Activated T-cell treated with anti-CD3 and anti-CD28 coated beads, Interleukin-2, amount 50 U/mL, for 72 hours (primary cell): Measurements from ENCODE around the gene CRAMP1. TPM values are rescaled to one million over a fixed set of nuclear protein-coding genes. Genes with fewer than 3 reads are reported as not detected.

Experiments
- ATAC-seq, 2 donors: fragments of 150-1000 bp; cut with Tn5 transposase; replicated peaks in 1 of 2; 2 replicates each; pipeline ENCODE4 v1.10.0; 2021; ENCODE audit warnings: moderate library complexity in 2 of 2, mild to moderate bottlenecking in 1 of 2
- DNase-seq, 2 donors: peaks; one replicate each; pipeline ENCODE4 v3.0.0; 2021 to 2022; ENCODE audit warnings: mixed read lengths in 1 of 2
- H3K27ac Mint-ChIP-seq: one replicate; pipeline ENCODE4 v1.8.0; 2022; ENCODE audit warnings: mild to moderate bottlenecking, moderate library complexity, mixed read lengths
- H3K27me3 Mint-ChIP-seq: one replicate; pipeline ENCODE4 v1.8.0; 2022; ENCODE audit warnings: low read depth, mixed read lengths
- H3K36me3 Mint-ChIP-seq, 2 donors: one replicate each; pipeline ENCODE4 v1.8.0; 2022; ENCODE audit warnings: mixed read lengths in 2 of 2, mild to moderate bottlenecking in 1 of 2; ENCODE audit not compliant: insufficient read depth in 2 of 2
- H3K4me1 Mint-ChIP-seq: one replicate; pipeline ENCODE4 v1.8.0; 2022; ENCODE audit warnings: low read depth, mixed read lengths
- H3K4me3 Mint-ChIP-seq, 2 donors: one replicate each; pipeline ENCODE4 v1.8.0; 2022; ENCODE audit warnings: mild to moderate bottlenecking in 2 of 2, mixed read lengths in 2 of 2, moderate library complexity in 2 of 2
- H3K9me3 Mint-ChIP-seq, 2 donors: one replicate each; pipeline ENCODE4 v1.8.0; 2022; ENCODE audit warnings: mixed read lengths in 2 of 2
- total RNA-seq, 2 donors: library from RNA; stranded (reverse); gene quantifications; one replicate each; pipeline ENCODE4 v1.2.3, GENCODE V29; 2022

CRAMP1 gene
- total RNA-seq, 2 donors from 2014 or later: 28.3 to 30.1 TPM

DNA sequence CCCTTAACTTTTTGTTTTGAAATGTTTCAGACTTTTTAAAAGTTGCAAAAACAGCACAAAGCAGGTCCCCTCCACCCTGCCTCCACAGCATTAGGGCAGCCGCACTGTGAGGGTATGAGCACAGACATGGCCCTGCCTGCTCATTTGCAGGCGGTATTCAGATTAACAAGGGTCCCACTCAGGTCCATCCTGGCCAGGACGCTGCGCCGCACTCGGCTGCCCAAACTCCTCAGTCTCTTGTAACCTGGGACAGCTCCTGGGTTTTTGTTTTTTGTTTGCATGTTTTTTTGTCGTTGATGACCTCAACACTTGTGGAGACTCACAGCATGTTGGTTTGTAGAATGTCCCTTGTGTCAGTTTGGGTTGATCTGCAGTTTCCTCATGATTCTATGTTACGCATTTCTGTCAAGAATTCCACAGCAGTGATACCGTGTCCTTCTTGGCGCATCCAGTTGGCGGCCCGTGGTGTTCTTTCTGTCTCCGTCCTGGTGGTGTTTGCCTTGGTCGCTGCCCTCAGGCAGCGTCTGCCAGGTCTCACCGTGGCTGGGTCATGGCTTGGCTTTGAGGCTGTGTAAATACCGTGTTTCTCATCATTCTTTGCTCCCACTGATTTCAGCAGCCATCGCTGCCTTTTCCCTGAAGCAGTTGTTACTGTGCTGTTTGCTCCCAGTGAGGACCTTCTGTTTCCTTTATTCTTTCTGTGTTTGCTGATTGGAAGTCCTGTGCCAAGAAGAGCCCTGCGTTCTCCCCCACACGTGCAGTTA, 18.5 kb downstream of the CRAMP1 start:
- no peak for DNase-seq
- H3K36me3 Mint-ChIP-seq: peaks cover 5 to 16% of the 10 kb centered on the region in 2 donors
- H3K27me3 Mint-ChIP-seq: no peaks in the 10 kb centered on the region
- no peak overlapping the region for H3K4me3 Mint-ChIP-seq
- H3K9me3 Mint-ChIP-seq: no peaks in the 10 kb centered on the region
- no peak for ATAC-seq
- H3K27ac Mint-ChIP-seq: no peak overlapping the region
- H3K4me1 Mint-ChIP-seq: peaks cover 6% of the 10 kb centered on the region

DNA sequence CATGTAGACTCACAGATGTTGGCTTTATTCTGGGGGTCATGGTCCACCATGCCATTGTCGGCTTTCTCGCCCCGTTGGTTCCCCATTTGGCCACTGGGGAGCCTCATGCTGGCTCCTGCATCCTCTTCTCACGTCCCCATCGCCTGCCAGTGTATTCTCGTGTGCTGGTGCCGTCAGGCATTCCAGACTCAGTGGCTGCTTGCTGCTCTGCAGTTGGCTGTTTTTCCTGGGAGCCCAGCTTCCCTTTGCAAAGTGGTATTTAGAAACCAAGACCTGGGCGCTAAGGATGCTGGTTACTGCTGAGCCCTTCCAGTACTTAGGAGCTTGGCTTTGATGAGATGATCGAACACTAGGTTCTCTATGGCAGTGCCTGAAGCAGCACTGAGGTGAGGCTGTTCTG, 19.1 kb downstream of the CRAMP1 start:
- no peak overlapping the region for H3K27ac Mint-ChIP-seq

DNA sequence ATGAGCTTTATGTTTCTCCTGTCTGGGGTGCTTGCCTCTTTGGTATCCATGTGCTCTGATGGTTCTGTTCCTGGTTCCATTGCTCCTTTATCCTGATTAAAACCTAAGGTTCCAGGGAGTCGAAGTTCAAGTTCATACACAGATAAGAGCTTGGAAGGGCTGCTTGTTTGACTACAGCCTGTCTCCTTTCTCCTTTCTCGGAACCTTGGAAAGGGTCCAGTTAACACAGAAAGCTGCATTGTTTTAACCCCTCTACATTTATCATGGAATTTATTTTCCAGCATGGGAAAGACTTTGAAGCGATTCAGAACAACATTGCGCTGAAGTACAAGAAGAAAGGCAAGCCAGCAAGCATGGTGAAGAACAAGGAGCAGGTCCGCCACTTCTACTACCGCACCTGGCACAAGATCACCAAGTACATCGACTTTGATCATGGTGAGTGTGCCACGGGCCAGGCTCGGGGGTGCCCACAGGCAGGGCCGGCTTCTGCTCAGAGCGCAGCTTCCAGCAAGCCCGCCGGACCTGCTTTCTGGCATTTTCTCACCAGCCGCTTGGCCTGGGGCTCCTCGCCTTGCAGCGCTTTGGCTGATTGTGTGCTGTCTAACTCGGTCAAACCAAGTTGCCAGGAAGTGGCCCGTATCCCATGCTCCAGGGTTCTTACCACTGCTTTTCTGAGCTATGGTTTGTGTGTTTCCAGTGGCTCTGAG, 19.9 kb downstream of the CRAMP1 start:
- no peak overlapping the region for H3K27ac Mint-ChIP-seq
- H3K4me3 Mint-ChIP-seq: no peak overlapping the region
- H3K9me3 Mint-ChIP-seq: no peaks in the 10 kb centered on the region
- peaks cover 5 to 13% of the 10 kb centered on the region in 2 donors for H3K36me3 Mint-ChIP-seq
- H3K4me1 Mint-ChIP-seq: peaks cover 6% of the 10 kb centered on the region
- DNase-seq (no peak), ATAC-seq (no peak)
- H3K27me3 Mint-ChIP-seq: no peaks in the 10 kb centered on the region

More for the DNA sequence above, 19.1 kb downstream of the CRAMP1 start:
- ATAC-seq (no peak), DNase-seq (no peak)
- no peak overlapping the region for H3K4me3 Mint-ChIP-seq
- peaks cover 5 to 16% of the 10 kb centered on the region in 2 donors for H3K36me3 Mint-ChIP-seq
- no peaks in the 10 kb centered on the region for H3K9me3 Mint-ChIP-seq
- peaks cover 6% of the 10 kb centered on the region for H3K4me1 Mint-ChIP-seq
- H3K27me3 Mint-ChIP-seq: no peaks in the 10 kb centered on the region

DNA sequence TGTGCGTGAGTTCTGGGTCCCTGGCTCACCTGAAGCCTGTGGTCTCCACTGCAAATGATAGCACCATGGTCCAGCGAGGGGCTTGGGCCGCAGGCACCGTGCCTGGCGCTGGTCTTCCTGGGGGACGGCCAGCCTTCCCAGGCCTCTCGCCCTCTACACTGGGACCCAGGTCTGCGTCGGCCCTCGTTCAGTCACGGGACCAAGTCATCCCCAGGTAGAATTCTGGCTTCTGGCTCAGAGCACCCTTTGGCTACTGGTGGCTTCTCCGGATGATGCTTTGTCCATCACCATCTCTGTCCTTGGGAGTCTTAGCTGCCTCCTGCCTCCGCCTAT, 20.4 kb downstream of the CRAMP1 start:
- H3K27me3 Mint-ChIP-seq: no peaks in the 10 kb centered on the region
- ATAC-seq: no peak
- H3K4me3 Mint-ChIP-seq: no peak overlapping the region
- H3K4me1 Mint-ChIP-seq: peaks cover 6% of the 10 kb centered on the region
- no peaks in the 10 kb centered on the region for H3K9me3 Mint-ChIP-seq
- no peak for DNase-seq
- no peak overlapping the region for H3K27ac Mint-ChIP-seq
- peaks cover 5 to 10% of the 10 kb centered on the region in 2 donors for H3K36me3 Mint-ChIP-seq

DNA sequence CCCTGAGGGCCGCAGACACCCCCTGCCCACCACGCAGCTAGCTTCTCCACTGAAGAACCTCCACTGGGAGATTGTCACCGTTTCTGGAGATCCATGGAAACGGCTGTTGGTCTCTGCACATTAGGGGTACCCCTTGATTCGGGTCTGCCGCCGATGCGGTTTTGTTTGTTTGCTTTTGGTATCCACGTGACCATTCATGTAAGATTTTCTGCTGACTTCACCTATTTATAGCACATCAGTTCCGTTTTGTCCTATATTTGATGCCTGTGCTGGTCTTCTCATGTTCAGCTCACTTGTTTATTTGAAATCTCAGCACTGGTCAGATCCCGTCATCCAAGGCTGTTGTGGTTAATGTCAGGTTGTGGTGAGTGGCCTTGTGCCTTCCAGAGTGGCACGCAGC, 21.1 kb downstream of the CRAMP1 start:
- ATAC-seq: no peak
- H3K27ac Mint-ChIP-seq: no peak overlapping the region
- no peaks in the 10 kb centered on the region for H3K9me3 Mint-ChIP-seq
- H3K4me1 Mint-ChIP-seq: peaks cover 6% of the 10 kb centered on the region
- H3K36me3 Mint-ChIP-seq: peaks cover 5 to 10% of the 10 kb centered on the region in 2 donors
- no peaks in the 10 kb centered on the region for H3K27me3 Mint-ChIP-seq
- no peak overlapping the region for H3K4me3 Mint-ChIP-seq
- DNase-seq: no peak

DNA sequence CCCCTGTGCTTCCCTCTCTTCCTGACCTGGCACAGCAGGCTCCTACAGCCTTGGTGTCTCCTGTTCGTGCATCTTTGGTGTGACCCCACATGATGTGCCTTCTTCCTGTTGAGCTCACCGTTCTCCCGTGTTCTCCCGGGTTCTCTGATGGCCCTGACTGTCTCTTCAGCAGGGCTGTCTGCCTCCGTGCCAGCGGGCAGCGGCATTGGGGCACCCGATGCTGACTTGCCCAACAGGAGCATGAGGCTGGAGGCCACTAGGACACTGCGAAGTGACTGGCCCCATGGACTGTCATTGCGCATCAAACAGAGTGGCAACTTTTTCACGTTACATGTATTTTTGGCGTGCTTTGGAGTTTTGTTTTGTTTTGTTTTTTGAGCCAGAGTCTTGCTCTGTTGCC, 22.4 kb downstream of the CRAMP1 start:
- no peak overlapping the region for H3K27ac Mint-ChIP-seq
- H3K27me3 Mint-ChIP-seq: no peaks in the 10 kb centered on the region
- ATAC-seq: no peak
- peaks cover 5 to 10% of the 10 kb centered on the region in 2 donors for H3K36me3 Mint-ChIP-seq
- no peaks in the 10 kb centered on the region for H3K9me3 Mint-ChIP-seq
- DNase-seq: no peak
- H3K4me3 Mint-ChIP-seq: no peak overlapping the region
- peaks cover 6% of the 10 kb centered on the region for H3K4me1 Mint-ChIP-seq

DNA sequence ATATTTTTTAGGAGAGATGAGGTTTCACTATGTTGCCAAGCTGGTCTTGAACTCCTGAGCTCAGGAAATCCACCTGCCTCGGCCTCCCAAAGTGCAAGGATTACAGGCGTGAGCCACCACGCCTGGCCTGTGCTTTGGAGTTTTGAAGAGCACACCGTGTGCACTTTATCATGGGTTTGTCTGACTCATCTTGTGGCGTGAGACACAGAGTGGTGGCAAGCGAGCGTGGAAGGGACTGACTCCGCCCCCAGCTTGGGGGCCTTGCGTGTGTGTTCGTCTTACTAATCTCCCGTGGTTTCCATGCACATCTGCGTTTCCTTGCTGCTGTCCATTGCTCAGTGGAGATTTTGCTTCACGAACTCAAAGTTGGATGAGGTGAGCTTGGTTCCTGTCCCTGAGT, 22.9 kb downstream of the CRAMP1 start:
- Mint-ChIP-seq H3K9me3 (no peaks in the 10 kb centered on the region), H3K27ac (no peak overlapping the region), H3K36me3 (peaks cover 5 to 10% of the 10 kb centered on the region in 2 donors), H3K4me3 (no peak overlapping the region), H3K27me3 (no peaks in the 10 kb centered on the region), H3K4me1 (peaks cover 6% of the 10 kb centered on the region)
- ATAC-seq (peak in 1 of 2 donors; percentile 43), DNase-seq (no peak)

DNA sequence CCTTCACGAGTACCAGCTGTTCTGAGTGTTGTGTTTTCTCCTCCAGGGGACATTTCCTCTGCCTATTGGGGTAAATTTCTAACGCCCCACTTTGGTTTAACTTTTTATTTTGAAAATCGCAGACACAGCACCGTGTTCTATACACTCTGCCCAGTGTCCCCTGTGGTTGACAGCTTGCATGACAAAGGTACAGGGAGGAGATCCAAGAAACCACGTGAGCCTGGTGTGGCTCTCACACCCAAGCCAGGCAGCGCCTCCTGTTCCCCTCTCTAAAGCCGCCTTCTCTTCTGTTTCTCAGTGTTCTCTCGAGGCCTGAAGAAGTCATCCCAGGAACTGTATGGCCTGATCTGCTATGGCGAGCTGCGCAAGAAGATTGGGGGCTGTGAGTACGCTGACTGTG, 25.4 kb downstream of the CRAMP1 start:
- Mint-ChIP-seq H3K4me3 (no peak overlapping the region), H3K4me1 (peaks cover 6% of the 10 kb centered on the region), H3K27me3 (no peaks in the 10 kb centered on the region), H3K27ac (no peak overlapping the region), H3K36me3 (peaks cover 5 to 19% of the 10 kb centered on the region in 2 donors), H3K9me3 (no peaks in the 10 kb centered on the region)
- no peak for DNase-seq
- no peak for ATAC-seq

DNA sequence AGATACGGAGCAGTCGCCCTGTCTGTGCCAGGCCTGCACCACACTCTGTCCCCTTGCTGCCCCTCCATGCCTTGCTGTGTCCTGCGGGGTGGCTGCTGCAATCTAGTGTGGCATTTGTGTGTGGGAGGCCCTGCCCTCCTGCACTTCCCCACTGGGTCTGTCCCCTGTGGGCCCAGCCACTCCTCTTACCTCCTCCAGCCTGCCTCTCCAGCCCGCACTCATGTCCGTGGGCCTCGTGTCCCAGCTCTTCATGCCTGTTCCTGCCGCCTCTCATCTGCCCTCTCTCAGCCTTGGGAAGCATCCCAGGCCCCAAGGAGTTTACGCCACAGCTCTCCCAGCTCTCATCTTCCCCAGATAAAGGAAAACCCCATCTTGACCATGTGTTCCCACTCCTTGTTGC, 26.6 kb downstream of the CRAMP1 start:
- Mint-ChIP-seq H3K4me1 (peaks cover 5% of the 10 kb centered on the region), H3K27me3 (no peaks in the 10 kb centered on the region), H3K27ac (no peak overlapping the region), H3K9me3 (no peaks in the 10 kb centered on the region), H3K36me3 (peaks cover 5 to 14% of the 10 kb centered on the region in 2 donors), H3K4me3 (no peak overlapping the region)
- DNase-seq: no peak
- no peak for ATAC-seq

DNA sequence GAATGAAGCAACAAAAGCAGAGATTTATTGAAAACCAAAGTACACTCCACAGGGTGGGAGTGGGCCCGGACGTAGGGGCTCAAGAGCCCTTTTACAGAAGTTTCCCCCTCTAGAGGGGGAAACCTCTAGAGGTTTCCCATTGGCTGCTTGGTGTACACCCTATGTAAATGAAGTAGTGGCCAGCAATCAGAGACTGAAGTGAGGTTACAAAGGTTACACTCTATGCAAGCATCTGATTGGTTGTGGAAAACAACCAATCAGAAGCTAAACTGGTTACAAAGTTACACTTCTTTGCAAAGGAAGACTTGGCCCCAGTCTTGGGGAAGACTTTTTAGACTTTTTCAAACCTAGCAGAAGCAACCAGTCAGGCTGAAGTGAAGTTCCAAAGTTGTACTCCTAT, 27.1 kb downstream of the CRAMP1 start:
- peaks cover 5 to 12% of the 10 kb centered on the region in 2 donors for H3K36me3 Mint-ChIP-seq
- H3K9me3 Mint-ChIP-seq: no peaks in the 10 kb centered on the region
- no peak overlapping the region for H3K27ac Mint-ChIP-seq
- ATAC-seq (no peak), DNase-seq (no peak)
- no peak overlapping the region for H3K4me3 Mint-ChIP-seq
- no peaks in the 10 kb centered on the region for H3K27me3 Mint-ChIP-seq
- no peaks in the 10 kb centered on the region for H3K4me1 Mint-ChIP-seq

DNA sequence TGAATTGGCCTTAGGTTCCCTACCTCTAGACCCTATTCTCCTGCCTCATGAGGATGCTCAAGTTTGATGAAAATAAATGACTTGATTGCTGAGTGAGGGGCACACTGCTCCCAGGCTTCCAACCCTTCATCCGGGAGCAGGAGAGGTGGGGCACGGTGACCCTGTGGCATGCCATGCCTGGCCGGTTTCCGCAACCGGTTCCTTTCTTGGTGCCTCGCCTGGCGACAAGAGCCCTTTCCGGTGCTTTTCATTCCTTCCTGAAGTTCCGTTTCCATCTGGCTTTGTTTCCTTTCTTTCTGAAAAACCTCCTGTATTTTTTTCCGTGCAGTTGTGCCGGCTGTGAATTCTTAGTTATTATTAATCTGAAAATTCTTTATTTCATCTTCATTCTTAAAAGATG, 27.7 kb downstream of the CRAMP1 start:
- no peak overlapping the region for H3K27ac Mint-ChIP-seq
- peaks cover 2 to 12% of the 10 kb centered on the region in 2 donors for H3K36me3 Mint-ChIP-seq
- no peaks in the 10 kb centered on the region for H3K9me3 Mint-ChIP-seq
- H3K4me3 Mint-ChIP-seq: no peak overlapping the region
- H3K27me3 Mint-ChIP-seq: no peaks in the 10 kb centered on the region
- DNase-seq (no peak), ATAC-seq (no peak)
- no peaks in the 10 kb centered on the region for H3K4me1 Mint-ChIP-seq

DNA sequence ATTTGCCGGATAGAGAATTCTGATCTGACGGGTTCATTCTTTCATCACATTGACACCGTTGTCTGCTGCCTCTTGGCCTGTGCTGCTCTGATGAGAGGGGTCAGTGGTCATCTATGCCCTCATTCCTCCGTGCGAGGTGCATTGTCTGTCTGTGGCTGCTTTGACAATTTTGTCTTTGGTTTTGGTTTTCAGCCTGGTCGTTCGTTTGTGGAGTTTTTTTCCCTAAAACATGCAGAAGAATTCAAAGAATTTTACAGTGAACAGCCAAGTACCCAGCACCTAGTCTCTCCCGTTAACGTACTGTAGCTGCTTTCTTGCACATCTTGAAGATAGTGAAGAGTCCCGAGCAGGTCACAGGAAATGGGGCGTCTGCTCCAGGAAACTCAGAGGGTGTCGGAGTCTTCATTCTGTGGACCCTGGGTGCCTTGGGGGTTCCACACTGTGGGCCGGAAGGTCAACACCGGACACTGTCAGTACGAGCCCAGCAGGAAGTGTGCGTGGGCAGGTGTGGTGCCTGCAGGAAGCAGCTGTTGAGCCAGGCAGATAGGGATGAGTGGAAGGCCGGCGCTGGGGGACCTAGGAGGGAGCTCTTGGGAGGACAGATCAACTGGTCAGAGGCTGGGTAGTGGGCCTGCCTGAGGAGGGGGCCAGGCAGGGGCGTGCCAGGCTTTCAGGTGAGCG, 28.2 kb downstream of the CRAMP1 start:
- DNase-seq (no peak), ATAC-seq (no peak)
- Mint-ChIP-seq H3K9me3 (no peaks in the 10 kb centered on the region), H3K36me3 (peaks cover 2 to 14% of the 10 kb centered on the region in 2 donors), H3K27ac (no peak overlapping the region), H3K27me3 (no peaks in the 10 kb centered on the region), H3K4me1 (peaks cover 2% of the 10 kb centered on the region), H3K4me3 (no peak overlapping the region)

DNA sequence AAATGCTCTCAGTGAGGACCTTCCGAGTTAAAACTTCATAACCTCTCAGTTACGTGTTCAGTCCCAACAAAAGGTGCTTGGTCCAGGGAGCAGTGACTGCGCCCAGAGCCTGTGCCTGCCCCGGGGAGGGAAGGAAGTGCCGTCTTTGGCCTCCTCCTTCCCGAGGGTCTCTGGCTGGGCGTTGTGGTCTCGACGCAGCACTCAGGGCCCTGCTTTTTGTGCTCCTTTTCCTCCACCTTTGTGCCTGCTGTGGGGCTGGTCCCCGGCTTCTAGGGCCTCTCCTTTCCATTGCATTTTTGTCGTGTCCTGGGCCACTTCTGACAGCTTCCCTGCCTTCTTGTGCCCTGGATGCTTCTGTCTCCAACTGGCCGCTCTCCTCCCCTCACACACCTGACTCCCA, 29.1 kb downstream of the CRAMP1 start:
- Mint-ChIP-seq H3K27me3 (no peaks in the 10 kb centered on the region), H3K9me3 (no peaks in the 10 kb centered on the region), H3K4me1 (peaks cover 11% of the 10 kb centered on the region), H3K4me3 (no peak overlapping the region), H3K27ac (no peak overlapping the region), H3K36me3 (peaks cover 2 to 15% of the 10 kb centered on the region in 2 donors)
- no peak for ATAC-seq
- DNase-seq: no peak
